SK-N-SH (cell line): ENCODE results near the gene MAP1LC3A. TPM values are rescaled to one million over a fixed set of nuclear protein-coding genes. Genes with fewer than 3 reads are reported as not detected.
"Not testable (repeated sequence)": the region's sequence is repeated elsewhere in the genome, so short reads cannot be mapped to it uniquely, and the experiment has no call there.

ENCODE experiments used
- CTCF ChIA-PET: fragments of 300-600, 350-600 bp; formaldehyde crosslinking; extraction: SDS; loops from one replicate; lab custom pipeline; 2021; lab: Yijun Ruan, JAX
- POLR2A ChIA-PET: fragments of 350-600 bp; sonication (Branson Sonifier 250); formaldehyde crosslinking; extraction: SDS; loops from one replicate; lab custom pipeline; 2020; ENCODE audit warnings: antibody characterized with exemption, inconsistent platforms; lab: Yijun Ruan, JAX
- DNase-seq: peaks from one replicate; pipeline ENCODE4 v3.0.0; 2012
- H2AFZ ChIP-seq: fragments of 200-600 bp; sonication (generic); 2 replicates; pipeline ENCODE4 v1.8.1; 2016; ENCODE audit warnings: antibody characterized with exemption, mild to moderate bottlenecking, low read depth
- H3F3A ChIP-seq: fragments of 200-600 bp; sonication (generic); replicated peaks from 2 replicates; pipeline ENCODE3; 2016; ENCODE audit warnings: antibody characterized with exemption, mild to moderate bottlenecking; ENCODE audit not compliant: insufficient read depth
- H3K27ac ChIP-seq, 2 experiments: fragments of 200-500 bp in 1 of 2; fragments of 200-600 bp in 1 of 2; sonication (Bioruptor generic) in 1 of 2; sonication (generic), shearing (Covaris generic) in 1 of 2; 2 replicates each; pipeline versions ENCODE4 v1.5.1 to v1.6.1; 2014 to 2016; ENCODE audit warnings: low read depth in 2 of 2, inconsistent platforms in 1 of 2, low read length in 1 of 2, mild to moderate bottlenecking in 1 of 2, mixed read lengths in 1 of 2
- H3K27me3 ChIP-seq: fragments of 200-600 bp; sonication (generic), shearing (Covaris generic); 2 replicates; pipeline ENCODE4 v1.6.1; 2016; ENCODE audit warnings: mixed run types; ENCODE audit not compliant: insufficient read depth
- H3K36me3 ChIP-seq, 2 experiments: fragments of 200-500 bp in 1 of 2; fragments of 200-600 bp in 1 of 2; sonication (Bioruptor generic) in 1 of 2; sonication (generic) in 1 of 2; replicated peaks in 1 of 2; 2 replicates each; pipeline versions ENCODE3 to v1.5.1; 2014 to 2016; ENCODE audit warnings: low read length in 1 of 2, mild to moderate bottlenecking in 1 of 2; ENCODE audit not compliant: insufficient read depth in 2 of 2, control insufficient read depth in 1 of 2
- H3K4me1 ChIP-seq, 2 experiments: fragments of 200-500 bp in 1 of 2; fragments of 200-600 bp in 1 of 2; sonication (Bioruptor generic) in 1 of 2; sonication (generic), shearing (Covaris generic) in 1 of 2; 2 replicates each; pipeline versions ENCODE4 v1.5.1 to v1.6.1; 2014 to 2016; ENCODE audit warnings: low read depth in 1 of 2, low read length in 1 of 2, mixed run types in 1 of 2; ENCODE audit not compliant: insufficient read depth in 2 of 2, control insufficient read depth in 1 of 2
- H3K4me2 ChIP-seq: fragments of 200-600 bp; sonication (generic), shearing (Covaris generic); 2 replicates; pipeline ENCODE4 v1.6.1; 2017; ENCODE audit warnings: mixed run types
- H3K4me3 ChIP-seq, 2 experiments: fragments of 200-500 bp in 1 of 2; fragments of 200-600 bp in 1 of 2; sonication (Bioruptor generic) in 1 of 2; sonication (generic), shearing (Covaris generic) in 1 of 2; 2 replicates each; pipeline versions ENCODE4 v1.5.1 to v1.8.1; 2014 to 2016; ENCODE audit warnings: low read depth in 2 of 2, inconsistent platforms in 1 of 2, low read length in 1 of 2, mild to moderate bottlenecking in 1 of 2, mixed read lengths in 1 of 2, moderate library complexity in 1 of 2
- H3K79me2 ChIP-seq: fragments of 200-600 bp; sonication (generic); 2 replicates; pipeline ENCODE4 v1.8.1; 2017; ENCODE audit warnings: mild to moderate bottlenecking; ENCODE audit not compliant: insufficient read depth
- H3K9ac ChIP-seq: fragments of 200-600 bp; sonication (generic); 2 replicates; pipeline ENCODE4 v1.6.1; 2017; ENCODE audit warnings: mixed run types
- H3K9me2 ChIP-seq: fragments of 200-600 bp; sonication (generic); 2 replicates; pipeline ENCODE4 v1.6.1; 2017; ENCODE audit warnings: mixed run types
- H3K9me3 ChIP-seq: fragments of 200-600 bp; sonication (generic); 2 replicates; pipeline ENCODE4 v1.6.1; 2017; ENCODE audit warnings: mixed run types, mild to moderate bottlenecking, moderate library complexity
- H4K20me1 ChIP-seq: fragments of 200-600 bp; sonication (generic); 2 replicates; pipeline ENCODE4 v1.6.1; 2017; ENCODE audit warnings: mild to moderate bottlenecking, mixed run types; ENCODE audit not compliant: insufficient read depth
- ELF1 ChIP-seq: IDR thresholded peaks from 2 replicates; pipeline ENCODE4 v1.4.0; 2012
- FOSL2 ChIP-seq: IDR thresholded peaks from 2 replicates; pipeline ENCODE4 v1.4.0; 2012; ENCODE audit warnings: low read depth, mild to moderate bottlenecking, moderate library complexity, borderline replicate concordance
- FOXJ3 ChIP-seq: sonication (generic); formaldehyde crosslinking; IDR thresholded peaks from 2 replicates; pipeline ENCODE4 v1.5.1; 2020; ENCODE audit warnings: mild to moderate bottlenecking, missing genetic modification reagents
- FOXM1 ChIP-seq: IDR thresholded peaks from 2 replicates; pipeline ENCODE4 v1.4.0; 2012; ENCODE audit warnings: low read depth, mild to moderate bottlenecking
- GABPA ChIP-seq: IDR thresholded peaks from 2 replicates; pipeline ENCODE4 v1.4.0; 2012; ENCODE audit warnings: low read depth, mild to moderate bottlenecking
- GATA2 ChIP-seq: sonication (generic); formaldehyde crosslinking; IDR thresholded peaks from 2 replicates; pipeline ENCODE4 v1.5.0; 2020; ENCODE audit warnings: mild to moderate bottlenecking, missing genetic modification reagents
- JUND ChIP-seq: IDR thresholded peaks from 2 replicates; pipeline ENCODE4 v1.4.0; 2012
- POLR2AphosphoS5 ChIP-seq: IDR thresholded peaks from 2 replicates; pipeline ENCODE4 v1.6.1; 2012; ENCODE audit warnings: low read depth, low read length
- SMC3 ChIP-seq: IDR thresholded peaks from 2 replicates; pipeline ENCODE4 v1.6.1; 2012; ENCODE audit warnings: low read depth, low read length, improper control_type of control experiment
- USF2 ChIP-seq: fragments of 150-350 bp; IDR thresholded peaks from 2 replicates; pipeline ENCODE4 v1.6.1; 2017; ENCODE audit warnings: antibody characterized with exemption, low read length, low read depth, borderline replicate concordance
- WGBS: methylation state at CpG from one replicate; pipeline ENCODE4 v1.1.6; 2017; ENCODE audit warnings: low lambda C conversion rate; 5-methylcytosine and 5-hydroxymethylcytosine counted together
- polyA plus RNA-seq, 3 experiments: library from polyadenylated mRNA; depleted of rRNA; stranded (reverse); fragments of >200 nt; gene quantifications; 2 replicates each; pipeline ENCODE4 v1.2.3, GENCODE V29; 2012

The MAP1LC3A gene
- polyA plus RNA-seq, 1 of the 3 experiments (the other 2 are of a cell fraction): 24.9 TPM

- no peak for TF ChIP-seq USF2
Observed at GRCh38 chr20:34516247-34517113, 42.0 kb upstream of the MAP1LC3A start, which contains the start of gene DYNLRB1 (continued).

- TF ChIP-seq FOSL2 (no peak), SMC3 (no peak), ELF1 (no peak), JUND (no peak), GATA2 (CRISPR knock-in tag) (no peak), POLR2AphosphoS5 (no peak), GABPA (no peak), FOXM1 (no peak), FOXJ3 (CRISPR knock-in tag) (no peak)
- Histone ChIP-seq H3K4me1 (peaks cover 0 to 9% of the 10 kb centered on the region in 2 experiments; a peak in 2 of 4 replicates), H3K79me2 (peaks cover 56% of the 10 kb centered on the region), H3K9me3 (no peaks in the 10 kb centered on the region), H2AFZ (peak overlapping the region; percentile 80; the same call in 1 of the 2 replicates), H3F3A (peaks cover 18% of the 10 kb centered on the region), H4K20me1 (peaks cover 34% of the 10 kb centered on the region), H3K27ac (peak overlapping the region; percentile 92; a peak in 3 of 4 replicates), H3K36me3 (peaks cover 17 to 29% of the 10 kb centered on the region in 2 experiments), H3K4me3 (peak overlapping the region; percentile 73 to 92), H3K27me3 (no peaks in the 10 kb centered on the region), H3K9ac (peak overlapping the region; percentile 92), H3K4me2 (peak overlapping the region; percentile 93), H3K9me2 (no peaks in the 10 kb centered on the region)
- no peak for DNase-seq
- POLR2A ChIA-PET: interaction anchor here (0.6 to 1.6 kb wide), 3 partner anchors 17 to 154 kb away, joined by 3 to 14 read pairs (median 6); partner anchors contain the start of gene ITCH
- whole genome bisulfite sequencing: 3% methylated on average over 3 of the region's 3 CpGs
- CTCF ChIA-PET: interaction anchor here (0.9 to 6.3 kb wide), 8 partner anchors 22 to 331 kb away, joined by 3 to 69 read pairs (median 4); partner anchors contain the start of gene TP53INP2
Observed at GRCh38 chr20:34517114-34517505, 41.4 kb upstream of the MAP1LC3A start.

GRCh38 chr20:34518863-34519262 is 39.7 kb upstream of the MAP1LC3A start:
- H3K79me2 ChIP-seq: peaks cover 74% of the 10 kb centered on the region
- H4K20me1 ChIP-seq: peaks cover 51% of the 10 kb centered on the region
- H3K4me2 ChIP-seq, H3K4me1 ChIP-seq, H3K9me3 ChIP-seq, H3K9me2 ChIP-seq, H2AFZ ChIP-seq, H3K4me3 ChIP-seq, POLR2A ChIA-PET, H3K27me3 ChIP-seq, H3K27ac ChIP-seq, DNase-seq, H3K9ac ChIP-seq: not testable (repeated sequence)
- 92% methylated on average over 7 of the region's 7 CpGs for WGBS
- H3K36me3 ChIP-seq: peaks cover 7 to 24% of the 10 kb centered on the region in 2 experiments
- H3F3A ChIP-seq: peaks cover 26% of the 10 kb centered on the region
- CTCF ChIA-PET: interaction anchor here (0.7 to 6.3 kb wide), 4 partner anchors 18 to 328 kb away, joined by 3 to 69 read pairs (median 8); no protein-coding TSS in a partner anchor

- Histone ChIP-seq H3K79me2 (peaks cover 83% of the 10 kb centered on the region), H3F3A (peaks cover 29% of the 10 kb centered on the region), H3K36me3 (peaks cover 7 to 24% of the 10 kb centered on the region in 2 experiments), H4K20me1 (peaks cover 61% of the 10 kb centered on the region)
- POLR2A ChIA-PET, H3K27ac ChIP-seq, H3K27me3 ChIP-seq, H3K9me3 ChIP-seq, H3K9ac ChIP-seq, H3K9me2 ChIP-seq, DNase-seq, H3K4me2 ChIP-seq, H3K4me1 ChIP-seq, H2AFZ ChIP-seq, H3K4me3 ChIP-seq: not testable (repeated sequence)
- CTCF ChIA-PET: interaction anchor here (2.1 to 6.3 kb wide), 2 partner anchors 17 to 207 kb away, joined by 5 to 69 read pairs; no protein-coding TSS in a partner anchor
- 93% methylated on average over 10 of the region's 10 CpGs for WGBS
Observed at GRCh38 chr20:34519841-34520240, 38.7 kb upstream of the MAP1LC3A start.
